Spleen (tissue), 11 donors: ENCODE results near the gene NOM1. TPM values are rescaled to one million over a fixed set of nuclear protein-coding genes. Genes with fewer than 3 reads are reported as not detected.
A peak's percentile ranks its signal among the peaks of the same experiment; 100 is the strongest.

Experiments used
- DNase-seq: peaks from one replicate; pipeline ENCODE4 v3.0.0-alpha.2; 2020
- H3K27ac ChIP-seq, 8 donors: fragments of 200-600 bp; sonication (generic) in 7 of 8; 1 replicate in 4 of 8; 2 replicates in 4 of 8; pipeline versions ENCODE4 v1.5.0 to v1.8.0; 2016 to 2021; ENCODE audit warnings: inconsistent platforms in 4 of 8, mild to moderate bottlenecking in 4 of 8, moderate library complexity in 1 of 8
- H3K27me3 ChIP-seq, 7 donors: fragments of 200-600 bp; sonication (generic) in 6 of 7; replicated peaks in 1 of 7; 1 replicate in 4 of 7; 2 replicates in 3 of 7; pipeline versions ENCODE4 v1.5.0 to v1.8.0; 2016 to 2021; ENCODE audit warnings: inconsistent platforms in 3 of 7, mild to moderate bottlenecking in 1 of 7
- H3K36me3 ChIP-seq, 6 donors: fragments of 200-600 bp; sonication (generic) in 5 of 6; 1 replicate in 4 of 6; 2 replicates in 2 of 6; pipeline versions ENCODE4 v1.5.0 to v1.8.0; 2016 to 2021; ENCODE audit warnings: inconsistent platforms in 2 of 6
- H3K4me1 ChIP-seq, 6 donors: fragments of 200-600 bp; sonication (generic) in 5 of 6; 1 replicate in 3 of 6; 2 replicates in 3 of 6; pipeline versions ENCODE4 v1.5.0 to v1.8.0; 2016 to 2021; ENCODE audit warnings: inconsistent platforms in 3 of 6
- H3K4me3 ChIP-seq, 8 donors: fragments of 200-600 bp; sonication (generic) in 7 of 8; 1 replicate in 4 of 8; 2 replicates in 4 of 8; pipeline versions ENCODE4 v1.5.0 to v1.8.0; 2016 to 2021; ENCODE audit warnings: inconsistent platforms in 4 of 8, mild to moderate bottlenecking in 4 of 8, moderate library complexity in 2 of 8
- H3K9me3 ChIP-seq, 8 donors: fragments of 200-600 bp; sonication (generic) in 7 of 8; 1 replicate in 4 of 8; 2 replicates in 4 of 8; pipeline versions ENCODE4 v1.5.0 to v1.8.0; 2016 to 2021; ENCODE audit warnings: inconsistent platforms in 4 of 8
- CTCF ChIP-seq, 11 experiments: fragments of 200-600 bp in 7 of 11; fragments of 450-650 bp in 4 of 11; sonication (generic) in 4 of 11; IDR thresholded peaks in 8 of 11; conservative IDR thresholded peaks in 3 of 11; 1 replicate in 7 of 11; 2 replicates in 4 of 11; pipeline versions ENCODE4 v1.4.0 to v1.8.0; 2016 to 2021; ENCODE audit warnings: antibody characterized with exemption in 11 of 11, inconsistent platforms in 4 of 11, mild to moderate bottlenecking in 1 of 11
- POLR2A ChIP-seq, 3 donors: fragments of 450-650 bp; IDR thresholded peaks; one replicate each; pipeline ENCODE4 v1.5.1; 2017; ENCODE audit warnings: antibody characterized with exemption in 3 of 3, mild to moderate bottlenecking in 1 of 3
- POLR2AphosphoS5 ChIP-seq, 3 donors: sonication (generic); formaldehyde crosslinking; IDR thresholded peaks; one replicate each; pipeline ENCODE4 v1.5.1; 2017; ENCODE audit warnings: antibody characterized with exemption in 3 of 3
- WGBS, 5 donors: extraction: QIAGEN DNeasy Blood & Tissue Kit in 3 of 5; methylation state at CpG; one replicate each; pipeline versions ENCODE4 v1.1.5 to v1.1.7; 2013 to 2018; 5-methylcytosine and 5-hydroxymethylcytosine counted together
- intact Hi-C: fragments of 100-400 bp; cut with DNase I; formaldehyde crosslinking; loops from one replicate; pipeline ENCODE4 v1.15.0; 2023; ENCODE audit warnings: low total_unique reads
- polyA plus RNA-seq, 3 donors: library from polyadenylated mRNA; stranded (reverse); fragments of 200-250 nt; gene quantifications; one replicate each; pipeline ENCODE4 v1.2.1, GENCODE V29; 2013
- total RNA-seq, 7 donors: library from RNA; depleted of rRNA in 3 of 7; stranded (reverse); fragments of >200 nt in 3 of 7; fragmentation: NEBNext Ultra II Directional in 4 of 7; extraction: Animal tissue kit (Norgen Biotek cat#: 25700) in 4 of 7; gene quantifications; one replicate each; pipeline versions ENCODE4 v1.1.0 to v1.2.1, GENCODE V29; 2016 to 2021
- donor health status: healthy with polysubstance abuse.
- donor health status: DM: no; HTN: no; CAD: no; lungs with moderate emphysema.
- donor health status: DM: no; HTN: no; CAD: no.
- donor health status: Bipolar disorder and iron deficiency.
- donor health status: healthy.
- donor health status: DM: no; HTN: no; CAD: no.
- donor health status: DM: yes; HTN: yes; CAD: no.

Gene NOM1
- total and polyA plus RNA-seq, 10 donors = 4.5 to 31.1 (median 22.0) TPM

DNA sequence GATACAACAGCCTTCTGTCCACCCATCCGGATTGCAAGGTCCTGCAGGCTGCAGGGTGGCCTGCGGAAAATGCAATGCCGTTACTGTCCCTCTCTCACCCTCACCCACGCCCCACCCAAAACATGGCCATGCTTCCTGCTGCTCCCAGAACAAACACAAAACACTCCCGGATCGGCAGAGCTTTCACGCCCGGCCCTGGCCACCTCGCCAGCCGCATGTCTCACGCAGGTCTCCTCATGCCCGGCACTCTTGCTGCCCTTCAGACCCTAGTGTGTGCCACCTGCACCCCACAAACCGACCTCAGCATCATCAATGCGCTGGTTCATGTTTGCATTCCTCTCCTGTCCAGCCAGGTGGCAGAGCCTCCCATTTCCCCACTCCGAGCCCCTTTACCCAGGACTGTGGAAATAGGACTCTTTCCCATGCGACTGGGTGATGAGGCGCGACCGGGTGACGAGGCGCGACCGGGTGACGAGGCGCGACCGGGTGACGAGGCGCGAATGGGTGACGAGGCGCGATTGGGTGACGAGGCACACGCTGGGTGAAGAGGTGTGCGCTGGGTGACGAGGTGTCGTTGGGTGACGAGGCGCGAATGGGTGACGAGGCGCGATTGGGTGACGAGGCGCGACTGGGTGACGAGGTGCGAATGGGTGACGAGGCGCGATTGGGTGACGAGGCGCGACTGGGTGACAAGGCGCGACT, 8.9 kb upstream of the NOM1 start:
- H3K36me3 ChIP-seq = no peaks in the 10 kb centered on the region

DNA sequence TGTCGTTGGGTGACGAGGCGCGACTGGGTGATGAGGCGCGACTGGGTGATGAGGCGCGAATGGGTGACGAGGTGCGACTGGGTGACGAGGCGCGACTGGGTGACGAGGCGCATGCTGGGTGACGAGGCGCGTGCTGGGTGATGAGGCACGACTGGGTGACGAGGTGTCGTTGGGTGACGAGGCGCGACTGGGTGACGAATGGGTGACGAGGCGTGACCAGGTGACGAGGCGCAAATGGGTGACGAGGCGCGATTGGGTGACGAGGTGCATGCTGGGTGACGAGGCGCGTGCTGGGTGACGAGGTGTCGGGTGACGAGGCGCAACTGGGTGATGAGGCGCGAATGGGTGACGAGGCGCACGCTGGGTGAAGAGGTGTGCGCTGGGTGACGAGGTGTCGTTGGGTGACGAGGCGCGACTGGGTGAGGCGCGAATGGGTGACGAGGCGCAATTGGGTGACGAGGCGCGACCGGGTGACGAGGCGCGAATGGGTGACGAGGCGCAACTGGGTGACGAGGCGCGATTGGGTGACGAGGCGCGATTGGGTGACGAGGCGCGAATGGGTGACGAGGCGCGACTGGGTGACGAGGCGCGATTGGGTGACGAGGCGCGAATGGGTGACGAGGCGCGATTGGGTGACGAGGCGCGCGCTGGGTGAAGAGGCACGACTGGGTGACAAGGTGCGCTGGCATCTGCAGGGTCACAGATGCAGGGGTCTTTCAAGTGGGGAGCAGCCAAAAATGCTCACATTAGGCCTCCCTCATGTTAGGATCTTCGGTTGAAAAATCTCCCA, 7.9 kb upstream of the NOM1 start:
- Histone ChIP-seq H3K27ac (no peak overlapping the region), H3K27me3 (peaks cover 0 to 31% (median 4%) of the 10 kb centered on the region in 7 donors), H3K4me3 (no peak overlapping the region), H3K36me3 (no peaks in the 10 kb centered on the region), H3K4me1 (peaks cover 0 to 12% (median 0%) of the 10 kb centered on the region in 6 donors), H3K9me3 (no peaks in the 10 kb centered on the region)
- no peak for DNase-seq
- intact Hi-C loops = no loop called here
- 93 to 98% (median 97%) methylated on average over 80 to 92 of the region's 92 CpGs for WGBS, 5 donors
- TF ChIP-seq CTCF (IDR thresholded peaks at IDR 0.05 in 8 of 11, conservative IDR thresholded peaks at IDR 0.05 in 3 of 11) (no peak), POLR2AphosphoS5 (IDR thresholded peaks at IDR 0.05) (no peak), POLR2A (IDR thresholded peaks at IDR 0.05) (no peak)

More for the DNA sequence above, 8.9 kb upstream of the NOM1 start:
- Histone ChIP-seq H3K4me1 (peaks cover 0 to 12% (median 0%) of the 10 kb centered on the region in 6 donors), H3K27me3 (peaks cover 0 to 33% (median 4%) of the 10 kb centered on the region in 7 donors), H3K4me3 (no peak overlapping the region), H3K27ac (no peak overlapping the region), H3K9me3 (no peaks in the 10 kb centered on the region)
- no peak for DNase-seq
- TF ChIP-seq POLR2A (IDR thresholded peaks at IDR 0.05) (no peak), POLR2AphosphoS5 (IDR thresholded peaks at IDR 0.05) (no peak), CTCF (IDR thresholded peaks at IDR 0.05 in 8 of 11, conservative IDR thresholded peaks at IDR 0.05 in 3 of 11) (no peak)
- 91 to 97% (median 96%) methylated on average over 35 to 57 of the region's 57 CpGs for WGBS, 5 donors
- intact Hi-C loops = no loop called here

DNA sequence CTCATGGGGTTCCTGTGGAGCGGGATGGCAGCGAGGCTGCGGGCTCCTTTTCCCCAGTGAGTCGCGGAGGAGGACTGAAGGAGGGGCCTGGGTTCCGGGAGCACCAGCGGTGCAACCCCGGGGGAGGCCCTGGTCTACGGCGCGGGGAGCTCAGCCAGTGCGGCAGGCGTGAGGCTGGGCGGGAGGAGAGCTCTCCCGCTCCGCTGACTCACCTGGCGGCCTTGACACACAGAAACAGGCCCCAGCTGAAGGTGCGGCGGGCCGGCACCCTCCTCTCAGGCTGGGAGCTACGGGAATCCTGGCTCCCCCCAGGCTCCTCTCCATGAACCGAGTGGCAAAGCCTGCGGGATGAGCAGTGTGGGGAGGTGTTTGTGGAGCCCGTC, 6.8 kb upstream of the NOM1 start:
- no peaks in the 10 kb centered on the region for H3K9me3 ChIP-seq
- H3K4me1 ChIP-seq = peaks cover 0 to 12% (median 0%) of the 10 kb centered on the region in 6 donors
- DNase-seq = no peak
- TF ChIP-seq CTCF (IDR thresholded peaks at IDR 0.05 in 8 of 11, conservative IDR thresholded peaks at IDR 0.05 in 3 of 11) (no peak), POLR2AphosphoS5 (IDR thresholded peaks at IDR 0.05) (no peak), POLR2A (IDR thresholded peaks at IDR 0.05) (no peak)
- peak overlapping the region in 1 of 8 donors; percentile 1 for H3K4me3 ChIP-seq
- H3K27me3 ChIP-seq = peaks cover 0 to 31% (median 4%) of the 10 kb centered on the region in 7 donors
- intact Hi-C loops = no loop called here
- no peak overlapping the region for H3K27ac ChIP-seq
- 27 to 74% (median 54%) methylated on average over 10 to 24 of the region's 24 CpGs for WGBS, 5 donors
- no peaks in the 10 kb centered on the region for H3K36me3 ChIP-seq
